Testis (tissue), 3 donors: ENCODE data around the gene PRLR. TPM values are rescaled to one million over a fixed set of nuclear protein-coding genes. Genes with fewer than 3 reads are reported as not detected.

Experiments used
- DNase-seq: peaks from one replicate; pipeline ENCODE4 v3.0.0-alpha.2; 2019
- H3K27ac ChIP-seq, 2 donors: fragments of 200-600 bp; sonication (generic); one replicate each; pipeline ENCODE4 v1.5.1; 2019
- H3K27me3 ChIP-seq: fragments of 200-600 bp; sonication (generic); one replicate; pipeline ENCODE4 v1.5.1; 2019
- H3K36me3 ChIP-seq: fragments of 200-600 bp; sonication (generic); one replicate; pipeline ENCODE4 v1.5.1; 2017; ENCODE audit warnings: low read depth; ENCODE audit errors: missing control alignments
- H3K4me1 ChIP-seq: fragments of 200-600 bp; sonication (generic); one replicate; pipeline ENCODE4 v1.5.1; 2019
- H3K4me3 ChIP-seq, 2 donors: fragments of 200-600 bp; sonication (generic); one replicate each; pipeline ENCODE4 v1.5.1; 2017 to 2019
- H3K9me3 ChIP-seq: fragments of 200-600 bp; sonication (generic); one replicate; pipeline ENCODE4 v1.5.1; 2017
- POLR2A ChIP-seq: fragments of 450-650 bp; IDR thresholded peaks from one replicate; pipeline ENCODE4 v1.6.1; 2017; ENCODE audit warnings: antibody characterized with exemption, mild to moderate bottlenecking, moderate library complexity
- WGBS, 2 donors: methylation state at CpG; one replicate each; pipeline ENCODE4 v1.1.5; 2018; 5-methylcytosine and 5-hydroxymethylcytosine counted together
- intact Hi-C: fragments of 100-400 bp; cut with DNase I; formaldehyde crosslinking; loops from one replicate; pipeline ENCODE4 v1.15.1; 2023; ENCODE audit warnings: low total_unique reads
- polyA plus RNA-seq: library from polyadenylated mRNA; stranded (reverse); fragments of 350-450 nt; fragmentation: Illumina TruSeq; extraction: RNeasy Lipid Tissue Mini Kit (QIAGEN cat#74804); gene quantifications from one replicate; pipeline ENCODE4 v1.2.3, GENCODE V29; 2014; ENCODE audit warnings: low read depth, low replicate concordance; ENCODE audit not compliant: insufficient read depth
- total RNA-seq, 2 donors: library from RNA; depleted of rRNA; stranded (reverse); fragments of >200 nt; gene quantifications; one replicate each; pipeline ENCODE4 v1.2.3, GENCODE V29; 2016
- TF ChIP-seq, protein P1 (sequence below), 3 experiments: fragments of 450-650 bp in 2 of 3; fragments of 200-600 bp in 1 of 3; sonication (generic) in 1 of 3; IDR thresholded peaks; one replicate each; pipeline ENCODE4 v1.5.1; 2016 to 2019; ENCODE audit warnings: antibody characterized with exemption in 3 of 3, mild to moderate bottlenecking in 2 of 3, moderate library complexity in 1 of 3

PRLR gene
- total and polyA plus RNA-seq, 3 donors from 2014 or later, result 1.6 to 6.3 (median 2.2) TPM

DNA sequence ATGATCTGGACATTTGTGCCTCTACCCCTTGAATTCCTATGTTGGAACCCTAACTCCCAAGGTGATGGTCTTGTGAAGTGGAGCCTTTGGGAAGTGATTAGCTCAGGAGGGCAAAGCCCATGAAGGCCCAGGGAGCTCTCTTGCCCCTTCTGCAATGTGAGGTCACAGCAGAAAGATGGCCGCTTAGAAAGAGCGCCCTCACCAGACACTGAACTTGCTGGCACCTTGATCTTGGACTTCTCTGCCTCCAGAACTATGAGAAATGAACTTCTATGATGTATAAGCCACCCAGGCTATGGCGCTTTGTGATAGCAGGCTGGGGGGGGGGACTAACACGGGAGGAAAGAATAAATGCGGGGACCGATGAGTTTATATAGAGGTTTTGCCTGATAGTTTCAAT lies 227.8 kb downstream of the PRLR start:
- intact Hi-C loops, result no loop called here
- no peak for TF ChIP-seq POLR2A
- TF ChIP-seq, protein P1, sequence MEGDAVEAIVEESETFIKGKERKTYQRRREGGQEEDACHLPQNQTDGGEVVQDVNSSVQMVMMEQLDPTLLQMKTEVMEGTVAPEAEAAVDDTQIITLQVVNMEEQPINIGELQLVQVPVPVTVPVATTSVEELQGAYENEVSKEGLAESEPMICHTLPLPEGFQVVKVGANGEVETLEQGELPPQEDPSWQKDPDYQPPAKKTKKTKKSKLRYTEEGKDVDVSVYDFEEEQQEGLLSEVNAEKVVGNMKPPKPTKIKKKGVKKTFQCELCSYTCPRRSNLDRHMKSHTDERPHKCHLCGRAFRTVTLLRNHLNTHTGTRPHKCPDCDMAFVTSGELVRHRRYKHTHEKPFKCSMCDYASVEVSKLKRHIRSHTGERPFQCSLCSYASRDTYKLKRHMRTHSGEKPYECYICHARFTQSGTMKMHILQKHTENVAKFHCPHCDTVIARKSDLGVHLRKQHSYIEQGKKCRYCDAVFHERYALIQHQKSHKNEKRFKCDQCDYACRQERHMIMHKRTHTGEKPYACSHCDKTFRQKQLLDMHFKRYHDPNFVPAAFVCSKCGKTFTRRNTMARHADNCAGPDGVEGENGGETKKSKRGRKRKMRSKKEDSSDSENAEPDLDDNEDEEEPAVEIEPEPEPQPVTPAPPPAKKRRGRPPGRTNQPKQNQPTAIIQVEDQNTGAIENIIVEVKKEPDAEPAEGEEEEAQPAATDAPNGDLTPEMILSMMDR (IDR thresholded peaks at IDR 0.05), result no peak
- H3K27me3 ChIP-seq, result no peaks in the 10 kb centered on the region
- H3K27ac ChIP-seq, result no peak overlapping the region
- no peaks in the 10 kb centered on the region for H3K36me3 ChIP-seq
- no peaks in the 10 kb centered on the region for H3K4me1 ChIP-seq
- H3K9me3 ChIP-seq, result no peaks in the 10 kb centered on the region
- DNase-seq, result no peak
- no peak overlapping the region for H3K4me3 ChIP-seq
- 84 to 89% methylated on average over 6 of the region's 6 CpGs for WGBS, 2 donors

GRCh38 chr5:35001842-35002241 lies 228.4 kb downstream of the PRLR start:
- H3K4me1 ChIP-seq, result no peaks in the 10 kb centered on the region
- 43 to 82% methylated on average over 3 of the region's 3 CpGs for WGBS, 2 donors
- TF ChIP-seq, protein P1 (IDR thresholded peaks at IDR 0.05), result no peak
- no peak for TF ChIP-seq POLR2A
- no peaks in the 10 kb centered on the region for H3K9me3 ChIP-seq
- H3K27me3 ChIP-seq, result no peaks in the 10 kb centered on the region
- H3K27ac ChIP-seq, result no peak overlapping the region
- H3K4me3 ChIP-seq, result no peak overlapping the region
- intact Hi-C loops, result no loop called here
- H3K36me3 ChIP-seq, result no peaks in the 10 kb centered on the region
- no peak for DNase-seq

Other genes with a start within 250 kb of the PRLR start
- gene AGXT2, start 182.5 kb downstream of the PRLR start, total RNA-seq, result not detected
- gene AGXT2, start 182.5 kb downstream of the PRLR start, polyA plus RNA-seq, result 0.25 TPM